D341Med (cell line): ENCODE data around the gene CIZ1.
A peak's percentile ranks its signal among the peaks of the same experiment; 100 is the strongest.

Source experiments
- DNase-seq: peaks from one replicate; pipeline ENCODE4 v3.0.0; 2012; ENCODE audit warnings: low spot score

CIZ1 gene

GRCh38 chr9:128162215-128163026, 29.0 kb downstream of the CIZ1 start:
- no peak for DNase-seq

- no peak for DNase-seq
Measured at GRCh38 chr9:128161215-128161902, 30.0 kb downstream of the CIZ1 start.

GRCh38 chr9:128160603-128160987, 30.8 kb downstream of the CIZ1 start:
- DNase-seq: peak; percentile 64

- peak; percentile 99 for DNase-seq
Measured at GRCh38 chr9:128159784-128160602, 31.4 kb downstream of the CIZ1 start, which contains the start of gene BBLN. TSS of gene BBLN (plus strand) at chr9:128160265. CDS start at chr9:128160408, 143 bp downstream.

- DNase-seq: no peak
Measured at GRCh38 chr9:128159522-128159783, 31.9 kb downstream of the CIZ1 start.

GRCh38 chr9:128155736-128156500, 35.5 kb downstream of the CIZ1 start:
- no peak for DNase-seq

GRCh38 chr9:128153947-128154695, 37.3 kb downstream of the CIZ1 start:
- no peak for DNase-seq

GRCh38 chr9:128153060-128153946, 38.1 kb downstream of the CIZ1 start:
- no peak for DNase-seq

- DNase-seq: no peak
Measured at GRCh38 chr9:128152133-128153059, 39.0 kb downstream of the CIZ1 start.

- no peak for DNase-seq
Measured at GRCh38 chr9:128151309-128152132, 39.9 kb downstream of the CIZ1 start.

GRCh38 chr9:128150594-128151308, 40.6 kb downstream of the CIZ1 start:
- no peak for DNase-seq

- no peak for DNase-seq
Measured at GRCh38 chr9:128149951-128150593, 41.3 kb downstream of the CIZ1 start.

GRCh38 chr9:128149001-128149701, 42.2 kb downstream of the CIZ1 start, which contains the start of gene LCN2:
TSS of gene LCN2 (plus strand) at chr9:128149453. CDS start at chr9:128149526, 73 bp downstream.
- DNase-seq: no peak

GRCh38 chr9:128148509-128149000, 42.8 kb downstream of the CIZ1 start:
- DNase-seq: no peak

GRCh38 chr9:128146591-128147120, 44.7 kb downstream of the CIZ1 start:
- DNase-seq: no peak

- DNase-seq: no peak
Measured at GRCh38 chr9:128145951-128146351, 45.4 kb downstream of the CIZ1 start.
